ENCODE results near the gene GPX3. TPM values are rescaled to one million over a fixed set of nuclear protein-coding genes. Genes with fewer than 3 reads are reported as not detected.

The GPX3 gene
- total RNA-seq, 2 donors from 2014 or later, result 106 to 174 TPM

DNA sequence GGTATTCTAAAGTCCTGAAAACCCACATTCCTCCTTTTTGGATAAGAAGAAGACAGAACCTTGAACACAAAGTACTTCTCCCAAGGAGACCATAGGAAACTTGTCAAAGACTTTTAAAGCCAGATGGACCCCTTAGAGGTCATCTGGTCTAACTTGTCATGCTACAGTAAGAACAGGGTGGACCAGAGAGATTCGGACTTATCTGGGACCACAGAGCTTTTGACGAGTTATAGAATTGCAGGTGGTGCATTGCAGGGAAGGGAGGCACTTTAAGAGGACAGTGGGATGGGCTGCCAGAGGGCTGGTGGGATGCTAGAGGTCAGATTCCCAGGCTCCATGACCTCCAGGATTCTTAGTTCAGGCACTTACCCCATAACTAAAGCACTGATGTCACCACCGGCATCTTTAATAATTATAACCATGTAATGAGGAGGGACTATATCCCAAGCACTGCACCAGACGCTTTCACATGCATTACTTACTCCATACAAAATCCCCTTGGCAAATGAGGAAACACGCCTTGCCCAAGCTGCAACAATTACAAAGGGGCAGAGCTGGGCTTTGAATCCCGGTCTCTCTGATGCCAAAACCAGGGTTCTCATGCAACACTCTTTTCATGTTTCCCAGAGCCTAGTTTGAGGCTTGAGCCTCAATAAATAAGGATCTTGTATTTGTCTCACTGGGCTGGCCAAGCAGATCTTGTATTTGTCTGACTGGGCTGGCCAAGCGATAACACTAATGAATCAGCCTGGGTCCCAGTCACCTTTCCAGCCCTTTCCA, 12.8 kb upstream of the GPX3 start:
- ATAC-seq, result no peak
- no peak for DNase-seq
- intact Hi-C loops (cut with DNase I, micrococcal nuclease), result no loop called here

DNA sequence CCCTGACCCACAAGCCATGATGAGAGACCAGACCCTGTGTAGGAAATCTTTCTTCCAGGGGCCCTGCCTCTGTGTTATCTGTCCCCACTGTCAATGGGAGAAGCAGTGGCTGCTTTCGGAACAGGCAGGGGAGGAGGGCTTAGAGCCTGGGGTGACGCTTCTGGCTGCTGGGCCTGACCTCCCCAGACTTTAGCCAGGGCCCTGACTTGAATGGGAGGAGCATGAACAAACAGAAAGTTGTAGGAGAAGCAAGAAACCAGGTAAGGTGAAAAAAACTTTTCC, 12.2 kb upstream of the GPX3 start:
- ATAC-seq, result no peak
- intact Hi-C loops (cut with DNase I, micrococcal nuclease), result no loop called here
- no peak for DNase-seq

DNA sequence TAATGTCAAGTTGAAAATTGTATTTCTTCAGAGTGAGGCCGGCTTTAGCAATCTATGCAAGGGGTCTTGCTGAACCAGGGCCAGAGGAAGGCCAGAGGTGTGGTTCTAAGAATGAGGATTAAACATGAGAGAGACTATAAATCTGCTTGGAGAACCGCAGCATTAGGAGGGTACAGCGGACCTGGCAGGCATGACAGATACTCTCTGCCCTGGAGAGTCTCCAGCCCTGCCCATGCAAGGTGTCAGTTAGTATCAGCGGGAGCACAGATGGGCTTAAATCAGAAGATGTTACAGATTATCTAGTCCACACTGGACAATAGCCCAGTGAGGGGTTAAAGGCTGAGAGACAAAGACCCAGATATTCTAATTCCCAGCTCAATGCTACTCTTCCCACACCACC, 11.5 kb upstream of the GPX3 start:
- intact Hi-C loops (cut with DNase I, micrococcal nuclease), result no loop called here
- DNase-seq (no peak), ATAC-seq (no peak)

DNA sequence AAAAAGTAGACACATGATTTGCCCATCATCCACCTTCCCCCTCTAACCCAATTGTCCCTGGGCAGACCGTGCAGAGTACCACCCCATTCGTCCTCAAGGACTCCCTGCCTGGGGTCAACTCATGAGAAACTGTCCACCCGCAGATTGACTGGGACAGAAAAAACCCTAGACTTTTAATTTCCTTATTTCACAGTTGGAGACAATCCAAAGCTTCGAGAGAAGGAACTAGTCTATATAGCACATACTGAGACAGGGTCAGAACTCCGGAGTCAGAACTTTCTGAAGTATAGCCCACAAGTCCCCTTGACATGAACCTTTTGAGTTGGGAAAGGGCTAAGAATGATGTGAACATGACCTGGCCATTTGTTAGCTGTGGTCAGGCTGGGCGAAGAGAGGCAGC, 7.5 kb upstream of the GPX3 start:
- ATAC-seq (no peak), DNase-seq (no peak)
- intact Hi-C loops (cut with DNase I, micrococcal nuclease), result no loop called here

DNA sequence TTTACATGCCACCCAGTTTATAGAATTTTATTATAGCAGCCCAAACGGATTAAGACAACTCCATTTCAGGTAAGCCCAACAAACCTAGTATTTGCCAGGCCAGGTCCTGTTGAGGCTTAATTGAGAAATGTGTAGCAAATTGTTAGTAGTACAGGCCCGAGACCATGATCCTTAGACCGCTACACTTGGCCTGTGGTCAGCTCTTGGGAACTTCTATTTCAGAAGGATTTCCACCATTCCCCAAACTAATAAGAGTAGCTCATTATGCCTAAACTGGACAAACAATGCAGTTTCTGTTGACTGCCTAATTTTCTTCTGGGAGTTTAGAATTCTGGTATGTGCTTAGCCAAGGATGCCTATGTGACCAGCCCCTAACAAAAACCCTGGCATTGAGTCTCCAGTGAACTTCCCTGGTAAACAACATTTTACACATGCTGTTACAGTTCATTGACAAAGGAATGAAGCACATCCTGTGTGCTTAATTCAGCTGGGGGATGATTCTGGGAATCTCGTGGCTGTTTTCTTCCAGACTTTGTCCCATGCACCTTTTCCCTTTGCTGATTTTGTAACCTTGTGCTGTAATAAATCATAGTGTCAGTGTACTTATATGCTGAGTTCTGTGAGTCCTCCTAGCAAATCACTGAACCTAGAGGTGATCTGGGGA, 5.6 kb upstream of the GPX3 start:
- DNase-seq, result no peak
- intact Hi-C loops (cut with DNase I, micrococcal nuclease), result no loop called here
- no peak for ATAC-seq

DNA sequence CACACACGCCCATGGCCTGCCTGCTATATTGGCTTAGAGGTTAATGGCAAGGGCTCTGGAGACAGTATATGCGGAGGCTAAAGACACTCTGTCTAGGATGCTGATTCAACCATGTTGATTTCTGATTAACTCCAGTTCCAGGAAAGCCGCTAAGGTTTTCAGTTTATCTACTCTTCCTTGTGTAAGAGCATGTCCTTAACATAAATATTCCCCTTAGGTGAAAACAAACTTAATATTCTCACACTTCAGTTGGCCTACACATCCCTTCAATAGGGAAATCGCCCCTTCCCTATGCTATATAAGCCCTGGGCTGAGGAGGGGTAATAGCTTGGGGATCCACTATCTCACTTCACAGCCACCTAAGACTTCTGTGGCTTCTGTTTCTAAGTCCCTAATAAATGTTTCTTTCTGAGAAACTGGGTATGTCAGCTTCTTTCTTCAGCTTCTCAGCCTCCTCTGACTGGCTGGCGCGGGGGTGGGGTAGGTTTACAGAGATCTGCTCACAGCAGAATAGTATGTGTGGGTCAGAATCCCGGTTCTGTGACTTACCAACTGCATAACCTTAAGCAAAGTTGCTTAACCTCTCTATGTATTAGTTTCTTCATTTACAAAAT, 4.3 kb upstream of the GPX3 start:
- ATAC-seq (no peak), DNase-seq (no peak)
- intact Hi-C loops (cut with DNase I, micrococcal nuclease), result no loop called here

DNA sequence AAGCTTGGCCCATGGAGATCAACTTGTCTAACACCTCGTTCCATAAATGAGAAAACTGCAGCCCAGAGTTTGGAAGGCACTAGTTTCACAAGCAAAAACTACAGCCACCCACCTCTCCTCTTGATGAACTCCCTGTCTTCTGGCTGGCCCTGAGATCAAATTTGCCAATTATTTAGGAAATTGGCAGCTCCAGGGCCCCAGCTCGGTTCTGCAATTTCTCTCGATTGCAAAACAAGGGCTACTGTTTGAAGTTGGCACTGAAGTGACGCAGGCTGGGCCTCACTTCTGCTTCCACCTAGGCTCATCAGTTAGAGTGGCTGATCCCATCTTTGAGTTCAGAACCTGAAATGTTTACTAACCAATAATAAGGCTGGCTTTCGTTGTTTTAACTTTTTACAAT, 3.7 kb upstream of the GPX3 start:
- no peak for DNase-seq

DNA sequence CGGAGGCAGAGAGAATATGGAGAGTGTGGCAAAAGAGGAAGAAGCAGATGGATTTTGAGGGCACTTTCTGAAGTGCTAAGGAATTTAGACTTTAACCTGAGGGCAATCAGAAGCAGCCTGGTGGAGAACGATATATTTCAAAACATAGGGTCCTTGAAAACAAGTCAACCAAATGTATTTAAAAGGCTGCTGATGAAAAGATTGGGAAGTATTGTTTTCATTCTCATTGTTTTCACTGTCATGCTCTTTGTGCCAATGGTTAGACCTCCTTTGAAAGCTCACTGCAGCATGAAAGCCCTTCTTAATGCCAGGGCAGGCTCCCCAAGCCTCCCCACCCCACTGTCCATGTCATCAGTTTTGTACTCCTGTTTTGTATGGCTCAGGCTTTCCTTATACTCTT, 2.5 kb upstream of the GPX3 start:
- no peak for ATAC-seq
- intact Hi-C loops (cut with DNase I, micrococcal nuclease), result no loop called here
- no peak for DNase-seq

More for the DNA sequence above, 3.7 kb upstream of the GPX3 start:
- ATAC-seq, result no peak
- intact Hi-C loops (cut with DNase I, micrococcal nuclease), result no loop called here

DNA sequence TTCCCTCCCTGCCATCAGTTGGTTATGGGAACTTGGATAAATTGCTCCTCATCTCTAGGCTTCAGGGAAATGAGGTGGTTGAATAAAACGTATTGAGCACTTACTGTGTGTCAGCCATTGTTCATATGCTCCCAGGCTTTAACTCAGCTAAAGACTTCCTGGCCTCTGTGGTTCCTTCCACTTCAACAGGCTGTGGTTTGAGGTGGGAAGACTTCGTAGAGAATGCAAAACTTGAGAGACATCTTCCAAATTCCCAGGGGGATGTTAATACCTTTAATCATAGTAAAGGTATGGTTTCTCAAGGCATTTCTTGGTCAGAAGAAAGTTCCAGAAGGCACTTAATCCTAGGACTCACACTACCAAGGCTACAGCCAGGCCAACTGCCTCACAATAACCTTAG, 1.5 kb upstream of the GPX3 start:
- intact Hi-C loops (cut with DNase I, micrococcal nuclease), result no loop called here
- ATAC-seq, result no peak
- no peak for DNase-seq

DNA sequence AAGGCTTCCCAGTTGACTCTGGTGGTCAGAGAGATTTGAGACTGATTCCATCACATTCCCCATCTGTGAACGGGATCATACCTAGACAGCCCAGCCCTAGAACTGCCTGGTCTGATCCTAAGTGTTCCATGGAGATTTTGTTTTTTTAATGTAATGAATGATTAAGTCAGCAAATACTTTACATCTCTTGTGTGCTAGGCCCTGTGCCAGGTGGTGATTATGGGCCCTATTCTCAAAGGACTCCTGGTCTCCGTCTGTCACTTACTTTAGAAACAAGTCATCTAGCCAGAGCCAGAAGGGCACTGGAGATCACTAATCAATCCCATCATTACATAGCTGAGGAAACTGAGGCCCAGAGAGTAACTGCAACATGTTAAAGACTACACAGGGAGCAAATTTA, 1.1 kb upstream of the GPX3 start:
- ATAC-seq, result no peak
- no peak for DNase-seq
- intact Hi-C loops (cut with DNase I, micrococcal nuclease), result no loop called here

DNA sequence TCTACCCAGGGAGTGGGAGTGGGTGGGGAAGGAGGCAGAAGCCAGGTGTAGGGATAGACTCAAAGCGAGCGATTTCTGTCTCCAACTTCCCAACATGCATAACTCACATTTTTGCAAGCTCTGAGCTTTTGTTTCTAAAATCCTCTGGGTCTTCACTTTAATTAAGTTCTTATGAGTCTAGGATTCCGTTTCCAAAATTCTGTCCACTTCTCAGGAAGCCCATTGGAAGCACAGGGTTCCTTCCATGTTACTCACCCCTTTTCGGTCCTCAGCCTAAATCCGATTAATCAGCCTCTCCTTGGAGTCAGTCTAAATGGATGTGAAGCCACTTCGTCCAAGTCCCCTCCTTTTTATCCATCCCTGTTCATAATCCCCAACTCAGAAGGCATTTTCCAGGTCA, 1.4 kb downstream of the GPX3 start:
- no peak for ATAC-seq
- intact Hi-C loops (cut with DNase I, micrococcal nuclease), result no loop called here

DNA sequence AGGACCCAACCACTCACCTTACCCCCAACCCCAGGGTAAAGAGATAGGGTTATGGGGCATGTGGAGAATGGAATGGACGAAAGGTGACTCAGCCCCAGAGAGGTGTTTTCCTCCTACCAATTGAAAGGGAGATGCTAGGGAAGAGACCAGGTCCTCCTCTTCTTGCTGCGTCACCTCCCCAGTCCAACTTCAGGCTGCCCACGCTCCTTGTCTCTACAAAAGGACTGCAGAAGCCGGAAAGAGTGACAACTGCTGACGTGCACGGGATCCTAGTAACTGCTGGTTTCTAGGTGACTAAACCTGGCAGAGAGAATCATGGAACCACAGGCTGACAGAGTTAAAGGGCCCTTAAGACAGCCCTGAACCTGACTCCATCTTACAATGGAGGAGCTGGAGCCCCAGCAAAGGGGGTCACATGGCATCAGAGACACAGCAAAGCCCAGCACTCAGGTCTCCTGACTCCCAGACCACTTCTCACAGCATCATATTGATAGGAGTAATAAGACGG, 2.2 kb downstream of the GPX3 start:
- ATAC-seq (no peak), DNase-seq (no peak)
- intact Hi-C loops (cut with DNase I, micrococcal nuclease), result no loop called here

More for the DNA sequence above, 1.4 kb downstream of the GPX3 start:
- DNase-seq, result no peak

DNA sequence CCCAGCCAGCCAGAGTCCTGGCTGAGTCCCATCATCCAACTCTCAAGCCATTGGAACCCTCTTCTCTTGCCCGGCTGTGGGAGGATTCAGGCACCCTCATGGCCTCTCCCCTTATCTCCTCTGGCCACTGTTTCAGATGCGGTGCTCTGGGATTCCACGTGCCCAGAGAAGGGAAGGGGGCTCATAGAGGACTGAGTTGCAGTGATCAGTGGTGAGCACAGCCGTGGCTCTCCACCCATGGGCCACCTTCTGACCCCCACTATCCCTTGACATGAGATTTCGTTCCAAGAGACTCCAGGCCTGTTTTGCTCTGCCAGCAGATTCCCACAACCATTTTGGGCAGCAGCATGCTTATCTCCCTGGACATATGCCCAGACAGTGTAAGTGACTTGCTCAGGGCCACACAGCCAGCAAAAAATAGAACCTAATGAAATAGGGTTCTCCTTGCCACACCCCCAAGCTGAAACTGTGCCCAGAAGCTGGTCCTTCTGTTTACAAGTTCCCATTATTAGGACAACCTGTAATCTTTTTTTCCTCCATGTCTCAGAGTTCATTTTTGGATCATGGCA, 2.7 kb downstream of the GPX3 start:
- ATAC-seq (no peak), DNase-seq (peak in 1 of 2 donors; percentile 55)
- intact Hi-C loops (cut with DNase I, micrococcal nuclease), result no loop called here

DNA sequence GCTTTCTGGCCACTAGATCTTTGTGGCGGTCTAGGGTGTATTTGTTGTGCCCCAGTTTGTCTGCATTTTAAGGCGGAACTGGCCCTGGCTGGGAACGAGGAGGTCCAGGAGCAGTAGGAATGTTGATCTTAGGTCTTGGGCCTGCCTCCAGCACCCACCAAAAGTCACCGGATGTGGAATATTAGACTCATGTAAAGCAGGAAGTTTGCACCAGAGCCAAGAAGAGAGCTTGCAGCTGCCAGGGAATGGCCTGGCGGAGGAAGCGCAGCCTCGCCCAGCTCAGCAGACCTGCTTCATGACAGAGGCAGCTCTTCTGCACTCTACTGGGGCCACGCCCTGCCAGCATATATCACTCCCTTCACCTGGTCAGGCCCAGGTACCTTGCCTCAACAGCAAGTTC, 3.3 kb downstream of the GPX3 start:
- peak; percentile 81 for ATAC-seq
- intact Hi-C loops (cut with DNase I, micrococcal nuclease), result no loop called here
- peak; percentile 60 to 70 for DNase-seq

DNA sequence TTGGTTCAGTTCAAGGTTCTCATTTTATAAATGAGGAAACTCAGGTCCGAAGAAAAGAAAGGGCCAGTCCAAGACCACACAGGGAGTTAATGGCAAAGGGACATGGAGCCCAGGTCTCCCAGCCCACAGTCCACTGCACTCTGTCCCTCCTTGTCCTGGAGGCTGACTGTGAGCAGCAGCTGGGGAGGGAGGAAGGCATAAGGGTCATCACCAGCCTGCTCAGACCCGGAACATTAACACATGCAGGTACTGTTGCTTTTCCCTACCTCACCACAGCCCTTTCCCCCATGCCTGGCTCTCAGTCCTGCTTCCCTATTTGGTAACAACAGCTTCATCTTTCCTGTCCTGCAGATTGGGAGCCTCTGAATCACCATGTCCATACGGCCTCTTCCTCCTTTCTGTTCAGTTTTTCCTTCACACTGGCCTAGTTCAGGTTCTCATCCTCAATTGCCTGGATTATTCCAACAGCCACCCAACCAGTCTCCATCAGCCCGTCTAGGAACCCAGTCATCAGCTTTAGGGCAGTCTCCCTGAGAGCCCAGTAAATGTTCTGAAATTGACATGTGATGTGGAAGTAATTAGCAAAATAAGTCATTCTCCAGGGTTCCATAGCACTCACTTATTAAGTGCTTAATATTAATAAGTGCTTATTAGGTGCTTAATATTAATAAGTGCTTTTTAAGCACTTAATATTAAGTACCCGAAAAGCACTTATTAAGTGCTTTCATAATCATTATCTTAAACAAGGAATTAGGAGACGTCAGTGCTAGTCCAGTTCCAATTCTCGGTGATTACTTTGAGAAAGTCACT, 4.3 kb downstream of the GPX3 start:
- DNase-seq, result no peak
- no peak for ATAC-seq
- intact Hi-C loops (cut with DNase I, micrococcal nuclease), result no loop called here

DNA sequence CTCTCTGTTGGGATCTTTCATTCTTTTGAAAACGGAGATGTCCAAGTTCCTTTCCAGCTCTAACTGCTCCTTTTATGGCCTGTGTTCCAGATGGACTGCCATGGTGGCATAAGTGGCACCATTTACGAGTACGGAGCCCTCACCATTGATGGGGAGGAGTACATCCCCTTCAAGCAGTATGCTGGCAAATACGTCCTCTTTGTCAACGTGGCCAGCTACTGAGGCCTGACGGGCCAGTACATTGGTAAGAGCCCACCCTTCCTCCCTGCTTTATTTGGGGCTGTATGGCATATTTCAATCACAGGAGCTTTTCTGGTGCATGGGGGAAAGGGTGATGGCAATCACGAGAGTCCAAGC, 4.8 kb downstream of the GPX3 start:
- DNase-seq, result no peak
- ATAC-seq, result no peak

DNA sequence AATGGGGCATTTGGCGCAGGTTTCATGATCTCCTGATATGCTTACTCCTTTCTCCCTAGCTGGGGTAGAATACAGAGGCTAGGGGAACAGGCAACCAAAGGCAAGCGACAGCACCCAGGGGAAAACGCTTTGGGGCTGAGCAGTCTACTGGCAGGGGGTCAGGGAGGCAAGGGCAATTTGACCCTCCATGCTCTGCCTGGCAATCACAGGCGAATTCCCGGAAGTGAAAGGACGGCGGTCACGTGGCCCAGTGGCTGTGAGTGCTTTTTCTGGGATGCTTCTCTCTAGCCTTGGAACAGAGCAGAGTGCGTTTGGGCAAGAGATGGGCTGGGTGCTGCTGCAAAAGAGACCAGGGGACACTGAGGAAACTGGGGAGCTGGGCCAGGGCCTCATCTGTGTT, 5.7 kb downstream of the GPX3 start:
- intact Hi-C loops (cut with DNase I, micrococcal nuclease), result no loop called here
- ATAC-seq, result no peak

More for the DNA sequence above, 4.8 kb downstream of the GPX3 start:
- intact Hi-C loops (cut with DNase I, micrococcal nuclease), result no loop called here

DNA sequence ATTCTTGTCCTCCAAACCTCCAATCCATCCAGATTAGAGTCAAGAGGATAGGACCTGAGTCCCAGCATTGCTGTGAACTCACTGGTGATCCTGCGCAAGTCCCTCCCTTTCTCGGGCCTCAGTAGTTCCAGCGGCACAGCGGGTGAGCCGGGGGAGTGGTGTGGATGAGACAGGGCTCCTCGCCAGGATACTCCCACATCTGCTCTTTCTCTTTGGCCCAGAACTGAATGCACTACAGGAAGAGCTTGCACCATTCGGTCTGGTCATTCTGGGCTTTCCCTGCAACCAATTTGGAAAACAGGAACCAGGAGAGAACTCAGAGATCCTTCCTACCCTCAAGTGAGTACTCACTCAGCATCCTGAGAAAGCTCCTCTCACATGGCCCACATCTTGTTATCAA, 6.3 kb downstream of the GPX3 start:
- intact Hi-C loops (cut with DNase I, micrococcal nuclease), result no loop called here
- no peak for ATAC-seq

More for the DNA sequence above, 5.7 kb downstream of the GPX3 start:
- DNase-seq, result no peak

DNA sequence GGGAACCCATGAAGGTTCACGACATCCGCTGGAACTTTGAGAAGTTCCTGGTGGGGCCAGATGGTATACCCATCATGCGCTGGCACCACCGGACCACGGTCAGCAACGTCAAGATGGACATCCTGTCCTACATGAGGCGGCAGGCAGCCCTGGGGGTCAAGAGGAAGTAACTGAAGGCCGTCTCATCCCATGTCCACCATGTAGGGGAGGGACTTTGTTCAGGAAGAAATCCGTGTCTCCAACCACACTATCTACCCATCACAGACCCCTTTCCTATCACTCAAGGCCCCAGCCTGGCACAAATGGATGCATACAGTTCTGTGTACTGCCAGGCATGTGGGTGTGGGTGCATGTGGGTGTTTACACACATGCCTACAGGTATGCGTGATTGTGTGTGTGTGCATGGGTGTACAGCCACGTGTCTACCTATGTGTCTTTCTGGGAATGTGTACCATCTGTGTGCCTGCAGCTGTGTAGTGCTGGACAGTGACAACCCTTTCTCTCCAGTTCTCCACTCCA, 7.6 kb downstream of the GPX3 start:
- ATAC-seq, result no peak
- no peak for DNase-seq
- intact Hi-C loops (cut with DNase I, micrococcal nuclease), result no loop called here

More for the DNA sequence above, 6.3 kb downstream of the GPX3 start:
- DNase-seq, result no peak

All from left colon (tissue), 2 donors.